Measurements from ENCODE around the gene TMEM164.

GRCh38 chrX:109974906-109975655 is 27.8 kb upstream of the TMEM164 start:
- TF ChIP-seq POLR2A (IDR thresholded peaks at IDR 0.05) (no peak), CTCF (IDR thresholded peaks at IDR 0.05) (no peak)
